Hematopoietic multipotent progenitor cell (in vitro differentiated cells): Measurements from ENCODE around the gene TBC1D17. TPM values are rescaled to one million over a fixed set of nuclear protein-coding genes. Genes with fewer than 3 reads are reported as not detected.
A peak's percentile ranks its signal among the peaks of the same experiment; 100 is the strongest.
"Not testable (repeated sequence)": the region's sequence is repeated elsewhere in the genome, so short reads cannot be mapped to it uniquely, and the experiment has no call there.

Experiments used
- DNase-seq, 3 donors: peaks; one replicate each; pipeline ENCODE4 v3.0.0-alpha.2; 2011 to 2015; ENCODE audit warnings: low read depth in 2 of 3, low spot score in 2 of 3
- total RNA-seq: library from RNA; depleted of rRNA; stranded (reverse); fragments of >200 nt; gene quantifications from one replicate; pipeline ENCODE4 v1.2.3, GENCODE V29; 2012

The TBC1D17 gene
- total RNA-seq, 1 donor: 7.8 TPM

DNA sequence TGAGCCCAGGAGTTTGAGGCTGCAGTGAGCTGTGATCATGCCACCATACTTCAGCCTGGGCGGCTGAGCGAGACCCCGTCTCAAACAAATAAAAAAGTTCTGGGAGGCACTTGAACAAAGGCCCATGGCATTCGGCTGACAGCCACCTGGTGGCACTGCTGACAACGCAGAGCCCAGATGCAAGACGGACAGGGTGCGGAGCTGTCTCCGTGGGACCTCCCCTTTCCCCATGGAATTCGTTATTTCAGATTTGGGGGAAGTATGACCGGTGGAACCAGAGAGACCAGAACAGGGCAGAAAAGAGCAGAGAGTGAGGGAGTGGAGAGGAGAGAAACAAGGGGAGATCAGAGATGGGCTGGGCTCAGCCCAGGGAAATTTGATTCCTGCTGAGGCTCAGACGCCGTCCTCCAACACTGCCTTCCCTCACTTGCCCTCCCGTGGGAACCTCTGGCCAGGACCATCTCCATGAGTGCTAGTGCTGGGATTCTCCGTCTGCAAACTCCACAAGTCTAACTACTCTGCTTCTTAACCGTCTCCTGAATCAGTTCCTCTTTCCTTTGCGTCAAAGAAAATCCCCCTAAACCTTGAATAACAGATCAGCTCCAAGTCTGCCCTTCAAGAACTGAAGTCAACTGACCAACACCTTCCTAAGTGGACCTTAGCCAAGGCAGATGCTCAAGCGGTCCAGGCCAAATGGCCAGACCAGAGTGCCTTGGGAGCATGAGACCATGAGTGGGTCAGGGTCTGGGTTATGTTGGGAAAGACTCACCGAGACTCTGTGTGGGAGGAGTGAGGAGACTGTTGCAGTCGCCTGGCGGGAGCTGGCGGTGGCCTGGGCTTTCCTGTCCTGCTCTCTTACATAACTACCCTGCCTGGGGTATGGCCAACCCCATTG, 39.6 kb downstream of the TBC1D17 start:
- DNase-seq: no peak

DNA sequence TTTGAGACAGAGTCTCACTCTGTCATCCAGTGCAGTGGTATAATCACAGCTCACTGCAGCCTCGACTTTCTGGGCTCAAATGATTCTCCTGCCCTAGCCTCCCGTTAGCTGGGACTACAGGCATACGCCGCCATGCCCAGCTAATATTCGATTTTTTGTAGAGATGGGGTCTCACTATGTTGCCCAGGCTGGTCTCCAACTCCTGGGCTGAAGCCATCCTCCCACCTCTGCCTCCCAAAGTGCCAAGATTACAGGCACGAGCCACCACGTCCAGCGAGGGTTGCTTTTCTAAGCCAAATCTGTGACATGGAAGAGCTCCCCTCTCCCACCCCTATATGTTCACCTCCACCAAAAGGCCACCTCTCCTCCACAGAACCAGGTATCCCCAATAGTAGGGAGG, 40.6 kb downstream of the TBC1D17 start:
- DNase-seq: no peak

DNA sequence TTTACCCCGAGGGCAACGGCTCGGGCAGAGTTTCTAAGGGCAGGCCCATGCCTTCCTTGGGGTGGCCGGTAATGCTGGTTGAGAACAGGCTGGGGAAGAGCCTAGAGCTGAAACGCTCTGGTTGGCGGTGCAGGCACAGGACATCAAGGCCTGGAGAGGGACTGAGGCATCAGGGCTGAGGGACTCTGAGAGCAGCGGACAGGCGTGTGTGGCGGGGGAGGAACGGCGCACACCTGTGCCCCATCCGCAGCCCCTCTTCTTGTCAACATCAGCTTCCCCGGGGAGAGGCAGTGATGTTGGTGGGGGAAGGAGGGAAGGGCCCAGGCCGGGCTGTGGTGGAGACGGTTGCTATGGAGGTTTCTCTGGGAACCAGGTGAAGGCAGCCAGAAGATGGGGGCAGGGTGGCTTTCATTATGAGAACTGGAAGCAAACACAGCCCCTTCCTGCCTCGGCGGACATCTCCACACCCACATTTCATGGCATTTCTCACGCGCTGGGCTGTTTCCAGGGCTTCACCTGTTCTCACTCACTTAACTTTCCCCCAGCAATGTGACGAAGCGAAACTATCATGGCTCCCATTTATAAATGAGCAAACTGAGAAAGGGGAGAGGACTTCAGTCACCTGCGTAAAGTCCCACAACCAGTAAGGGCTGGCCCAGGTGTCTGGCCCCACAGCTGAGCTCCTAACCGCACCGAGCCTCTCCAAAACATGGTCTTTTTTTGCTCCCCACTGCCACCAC, 43.3 kb downstream of the TBC1D17 start:
- DNase-seq: no peak

DNA sequence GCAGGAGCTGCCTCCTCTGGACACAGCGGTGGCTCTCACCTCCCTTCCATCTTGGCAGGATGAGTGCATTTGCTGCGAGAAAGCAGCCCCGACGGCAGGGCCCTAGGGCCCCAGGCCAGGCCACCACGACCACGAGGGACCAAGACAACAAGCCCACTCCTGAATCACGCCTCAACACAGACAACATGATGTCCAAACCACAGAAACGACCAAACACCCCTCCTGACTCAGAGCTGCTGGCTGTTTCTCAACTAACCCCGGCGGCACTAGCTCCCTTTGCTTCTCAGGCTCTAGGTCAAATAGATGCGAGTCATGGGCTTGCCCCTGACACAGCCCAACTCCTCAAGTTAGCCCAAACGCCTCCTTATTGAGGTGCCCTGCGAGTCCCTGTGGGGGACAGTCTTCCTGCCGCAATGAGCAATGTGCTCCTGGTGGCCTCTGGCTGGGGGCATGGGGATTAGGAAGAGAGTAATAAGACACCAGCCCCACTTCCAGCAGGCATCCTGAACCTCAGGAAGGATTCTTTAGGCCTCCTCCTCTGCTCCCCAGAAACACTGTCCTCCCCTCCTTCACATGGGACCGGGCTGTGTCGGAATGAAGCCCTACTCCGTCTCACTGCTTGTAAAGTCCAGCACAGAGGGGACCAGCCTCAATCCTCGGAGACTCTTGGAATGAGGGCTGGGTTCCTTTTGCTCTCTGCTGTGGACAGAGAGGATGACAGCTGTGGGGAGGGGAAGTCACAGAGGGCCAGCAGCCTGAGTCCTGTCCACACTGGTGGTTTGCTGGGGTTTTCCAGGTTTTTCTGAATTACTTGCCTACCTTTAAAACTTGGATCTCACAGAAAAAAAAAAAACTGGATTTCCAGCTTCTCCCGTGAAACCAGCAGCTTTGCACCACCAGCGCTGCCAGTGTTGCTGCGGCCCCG, 44.6 kb downstream of the TBC1D17 start:
- DNase-seq: no peak

DNA sequence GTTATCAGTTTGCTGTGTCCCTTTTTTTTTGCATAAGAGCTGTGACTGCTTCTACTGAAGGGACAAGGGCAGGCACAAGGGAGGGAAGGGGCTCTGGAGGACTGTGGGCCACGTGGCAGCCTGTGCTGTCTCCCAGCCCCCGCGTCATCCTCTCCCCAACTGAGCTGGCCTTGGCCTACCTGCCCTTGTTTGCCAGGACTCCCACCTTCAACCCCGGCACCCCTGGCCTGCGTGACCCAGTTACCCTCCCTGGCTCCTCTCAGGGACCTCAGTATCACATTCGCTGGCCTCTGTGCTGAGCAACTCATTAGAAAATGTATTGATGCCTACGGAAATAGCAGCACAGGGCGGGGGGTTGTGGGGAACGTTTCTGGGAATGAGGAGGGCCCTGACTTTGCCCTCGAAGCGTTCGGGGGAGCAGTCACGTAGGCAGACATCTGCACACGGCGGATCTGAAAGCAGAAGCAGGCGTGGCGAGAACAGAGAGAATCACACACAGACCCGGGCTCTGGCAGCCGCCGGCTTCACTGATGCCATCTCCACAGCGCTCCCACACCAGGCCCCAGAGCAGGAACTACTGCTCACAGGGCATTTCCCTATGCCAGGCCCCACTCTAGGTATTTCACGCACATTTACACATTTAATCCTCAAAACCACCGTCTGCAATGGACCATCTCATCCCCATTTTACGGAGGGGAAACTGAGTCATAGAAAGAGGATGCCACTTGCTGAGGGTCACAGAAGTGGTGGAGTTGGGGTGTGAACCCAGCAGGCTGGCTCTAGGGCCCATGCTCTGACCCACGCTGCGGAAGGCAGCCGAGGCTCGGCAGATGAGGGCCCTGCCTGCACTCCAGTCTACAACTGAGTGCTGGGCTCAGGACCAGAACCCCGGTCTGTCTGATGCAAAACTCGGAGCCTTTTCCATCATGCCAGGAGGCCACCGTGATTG, 45.8 kb downstream of the TBC1D17 start:
- DNase-seq: no peak

DNA sequence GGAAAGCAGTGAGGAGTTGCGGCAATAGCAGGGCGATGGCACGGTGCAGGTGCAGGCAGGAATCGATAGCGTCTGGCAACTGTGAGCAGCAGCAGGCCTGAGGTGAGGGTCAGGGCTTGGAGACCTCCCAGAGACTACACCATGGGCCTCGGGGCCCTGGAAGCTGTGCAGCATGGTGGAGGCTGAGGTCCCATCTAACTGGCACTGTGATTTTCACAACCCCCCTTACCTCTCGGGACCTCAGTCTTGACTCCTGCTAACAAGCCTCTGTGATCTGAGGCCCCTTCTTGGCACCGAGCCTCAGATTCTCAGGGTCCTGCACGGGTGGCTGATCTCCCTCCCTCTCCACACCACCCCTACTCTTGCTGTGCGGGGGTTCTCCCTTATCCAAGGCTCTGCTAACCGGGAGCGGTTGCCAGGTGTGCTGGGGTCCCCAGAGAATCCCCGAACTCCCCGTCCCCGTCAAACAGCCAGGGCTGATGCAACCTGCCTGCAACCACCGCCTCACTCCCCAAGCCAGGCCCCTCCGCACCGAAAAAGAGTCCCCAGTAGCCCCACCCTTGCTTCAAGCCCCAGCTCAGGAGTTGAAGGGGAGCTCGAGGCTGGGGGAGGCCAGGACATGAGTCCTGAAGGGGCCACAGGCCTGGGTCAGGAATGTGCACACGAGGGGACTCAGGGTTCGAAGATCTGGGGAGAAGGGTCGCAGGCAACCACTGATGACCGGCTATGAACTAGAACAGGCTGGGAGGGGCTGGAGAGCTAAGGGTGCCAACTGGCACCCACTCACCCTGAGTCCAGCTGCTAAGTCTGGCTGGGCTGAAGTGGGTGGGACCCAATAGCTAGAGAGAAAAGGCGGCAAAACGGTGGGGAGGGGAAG, 46.7 kb downstream of the TBC1D17 start:
- no peak for DNase-seq

DNA sequence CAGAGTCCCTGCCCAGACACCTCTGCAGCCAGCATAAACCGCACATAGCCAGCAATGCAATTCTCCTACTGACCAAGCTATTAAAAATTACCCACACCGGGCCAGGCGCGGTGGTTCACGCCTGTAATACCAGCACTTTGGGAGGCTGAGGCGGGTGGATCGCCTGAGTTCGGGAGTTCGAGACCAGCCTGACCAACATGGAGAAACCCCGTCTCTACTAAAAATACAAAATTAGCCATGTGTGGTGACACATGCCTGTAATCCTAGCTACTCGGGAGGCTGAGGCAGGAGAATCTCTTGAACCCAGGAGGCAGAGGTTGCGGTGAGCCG, 47.3 kb downstream of the TBC1D17 start:
- not testable (repeated sequence) for DNase-seq

DNA sequence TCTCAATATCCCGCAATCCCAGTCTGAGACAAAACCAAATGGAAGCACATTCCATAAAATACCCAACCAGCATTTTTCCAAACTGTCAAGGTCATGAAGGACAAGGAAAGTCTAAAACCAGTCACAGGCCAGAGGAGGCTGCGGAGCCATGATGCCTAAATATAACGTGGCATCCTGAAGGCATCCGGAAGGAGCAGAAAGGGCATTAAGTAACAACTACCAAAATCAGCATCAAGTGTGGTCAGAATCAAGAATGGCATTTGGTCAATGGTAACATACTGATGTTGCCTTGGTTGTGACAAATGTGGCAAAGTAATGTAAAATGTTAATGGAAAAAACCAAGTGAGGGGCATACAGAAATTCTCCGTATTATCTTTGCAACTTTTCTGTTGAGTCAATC, 48.0 kb downstream of the TBC1D17 start:
- DNase-seq: no peak

DNA sequence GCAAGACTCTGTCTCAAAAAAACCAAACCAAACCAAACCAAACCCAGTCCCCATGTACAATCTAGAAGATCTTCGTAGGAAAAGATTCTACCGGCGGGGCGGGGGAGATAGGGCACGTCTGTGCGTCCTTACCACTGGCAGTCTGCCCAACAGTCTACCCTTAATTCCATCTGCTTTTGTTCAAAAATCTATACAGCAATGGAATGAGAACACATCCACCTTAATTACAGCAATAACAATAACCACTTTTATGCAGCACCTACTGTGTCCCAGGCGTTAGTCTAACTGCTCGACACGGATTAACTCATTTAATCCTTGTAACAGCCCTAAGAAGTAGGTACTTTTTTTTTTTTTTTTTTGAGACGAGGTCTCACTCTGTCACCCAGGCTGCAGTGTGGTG, 49.0 kb downstream of the TBC1D17 start:
- DNase-seq: no peak

DNA sequence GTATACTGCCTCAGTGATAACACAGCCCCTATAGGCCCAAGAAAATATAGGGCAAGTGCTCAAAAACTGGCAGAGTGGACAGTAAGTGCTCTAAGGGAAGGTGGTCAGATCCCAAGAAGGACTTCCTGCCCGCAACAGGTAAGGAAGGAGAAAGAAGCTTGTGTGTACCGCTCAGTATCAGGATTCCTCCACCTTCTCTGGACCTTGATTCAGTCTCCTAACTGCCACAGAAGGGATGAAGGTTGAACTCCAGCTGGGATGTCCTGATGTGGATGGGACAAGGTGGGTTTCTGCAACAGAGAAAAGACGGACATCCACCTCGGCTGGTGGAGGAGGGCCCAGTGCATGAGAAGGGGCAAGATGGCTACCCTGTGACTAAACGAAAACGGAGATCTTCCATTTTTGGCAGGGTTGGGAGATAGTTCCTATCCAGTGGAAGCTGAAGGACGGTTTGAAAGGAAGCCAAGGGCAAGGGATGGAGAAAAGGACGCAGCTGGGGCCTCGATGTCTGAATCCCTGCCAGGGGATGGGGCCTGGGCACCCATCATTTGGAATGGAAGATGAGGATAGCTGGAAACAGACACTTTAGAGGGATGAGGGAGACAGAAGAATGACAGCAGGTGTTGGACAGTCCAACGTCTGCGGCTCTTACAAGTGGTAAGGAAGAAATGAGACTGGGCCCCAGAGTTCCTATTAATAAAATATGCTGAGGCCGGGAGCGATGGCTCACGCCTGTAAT, 50.2 kb downstream of the TBC1D17 start:
- DNase-seq: no peak

DNA sequence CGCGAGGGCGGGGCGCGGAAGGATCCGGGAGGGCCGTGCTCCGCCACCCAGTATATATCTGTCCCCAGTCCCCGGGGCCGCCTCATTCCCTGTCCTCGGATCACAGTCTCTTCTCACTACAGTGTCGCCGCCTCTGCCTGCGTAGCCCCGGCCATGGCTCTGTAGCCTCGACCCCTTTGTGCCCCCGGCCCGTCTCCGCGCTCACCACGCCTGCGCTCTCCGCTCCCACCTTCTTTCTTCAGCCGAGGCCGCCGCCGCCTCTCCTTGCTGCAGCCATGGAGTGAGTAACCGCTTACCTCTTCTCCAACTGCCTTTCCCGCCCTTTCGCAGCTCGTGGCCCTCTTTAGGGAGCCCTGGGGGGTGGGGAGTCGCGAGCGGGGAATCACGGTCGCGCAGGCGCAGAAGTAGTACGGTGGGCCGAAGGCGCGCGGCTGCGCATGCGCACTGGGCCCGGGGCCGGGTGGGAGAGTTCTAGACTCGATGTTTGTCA, 51.7 kb downstream of the TBC1D17 start, which contains the start of the genes ATF5 and NUP62:
TSS of gene ATF5 (plus strand) at position 85 of the 490 bp plus-strand sequence. CDS start 1,646 bp downstream, outside the sequence.
TSS of gene NUP62 (minus strand) at position 384 of the 490 bp plus-strand sequence. CDS start 19,697 bp downstream, outside the sequence.
- peak; percentile 87 to 99 (median 89) for DNase-seq

DNA sequence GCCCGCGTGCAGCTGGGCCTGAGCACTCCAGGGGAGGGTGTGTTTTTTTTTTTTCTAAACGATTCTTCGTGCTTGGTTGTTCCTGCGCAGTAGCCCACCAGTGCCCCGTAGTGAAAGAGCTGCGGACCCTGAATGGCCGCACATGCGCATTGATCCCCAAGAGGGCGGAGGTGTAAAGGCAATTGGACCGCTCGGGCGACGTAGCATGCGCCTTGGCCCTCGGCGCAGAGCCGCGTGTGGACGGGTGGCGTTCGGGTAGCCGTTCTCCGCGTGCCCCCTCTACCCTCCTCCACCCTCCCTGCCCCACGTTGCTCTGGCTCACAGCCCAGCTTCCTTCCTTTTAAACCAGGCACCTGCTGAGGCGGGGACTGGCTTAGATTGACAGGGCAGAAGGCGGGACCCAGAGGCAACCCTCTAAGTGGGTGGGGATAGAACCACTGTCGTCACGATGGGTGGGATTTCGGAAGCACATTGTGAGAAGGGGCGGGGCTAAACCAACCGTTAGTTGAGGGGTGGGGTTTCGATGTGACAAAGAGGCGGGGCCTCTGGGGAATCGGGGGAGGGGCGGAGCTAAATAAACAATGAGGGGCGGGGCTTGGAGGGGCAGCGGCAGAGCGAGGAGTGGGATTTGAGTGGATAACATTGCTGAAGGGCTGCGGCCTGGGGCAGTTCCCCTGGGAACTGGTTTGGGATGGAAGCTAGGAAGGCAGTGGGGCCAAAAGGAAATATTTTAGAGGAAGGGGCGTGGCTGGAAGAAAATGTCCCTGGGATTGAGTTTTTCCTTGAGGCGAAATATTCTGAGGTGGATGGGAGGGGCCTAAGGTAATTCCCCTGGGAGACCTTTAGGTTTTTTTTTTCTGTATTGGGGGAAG, 52.3 kb downstream of the TBC1D17 start:
- DNase-seq: peak; percentile 92 to 99 (median 99)

DNA sequence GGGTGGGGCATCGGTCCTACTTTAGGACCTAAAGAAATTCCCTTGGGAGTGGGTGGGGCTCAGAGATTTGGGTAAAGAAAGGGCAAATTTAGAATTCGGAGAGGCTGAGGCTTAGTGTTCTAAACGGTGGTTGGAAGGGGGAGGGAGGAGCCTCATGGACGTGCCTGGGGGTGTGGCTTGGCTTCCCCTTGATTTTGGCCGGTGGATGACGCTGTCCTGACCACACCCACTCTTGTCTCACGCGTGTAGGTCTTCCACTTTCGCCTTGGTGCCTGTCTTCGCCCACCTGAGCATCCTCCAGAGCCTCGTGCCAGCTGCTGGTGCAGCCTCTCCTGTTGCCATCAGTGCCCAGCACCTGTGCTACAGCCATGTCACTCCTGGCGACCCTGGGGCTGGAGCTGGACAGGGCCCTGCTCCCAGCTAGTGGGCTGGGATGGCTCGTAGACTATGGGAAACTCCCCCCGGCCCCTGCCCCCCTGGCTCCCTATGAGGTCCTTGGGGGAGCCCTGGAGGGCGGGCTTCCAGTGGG, 53.0 kb downstream of the TBC1D17 start:
- DNase-seq: no peak

DNA sequence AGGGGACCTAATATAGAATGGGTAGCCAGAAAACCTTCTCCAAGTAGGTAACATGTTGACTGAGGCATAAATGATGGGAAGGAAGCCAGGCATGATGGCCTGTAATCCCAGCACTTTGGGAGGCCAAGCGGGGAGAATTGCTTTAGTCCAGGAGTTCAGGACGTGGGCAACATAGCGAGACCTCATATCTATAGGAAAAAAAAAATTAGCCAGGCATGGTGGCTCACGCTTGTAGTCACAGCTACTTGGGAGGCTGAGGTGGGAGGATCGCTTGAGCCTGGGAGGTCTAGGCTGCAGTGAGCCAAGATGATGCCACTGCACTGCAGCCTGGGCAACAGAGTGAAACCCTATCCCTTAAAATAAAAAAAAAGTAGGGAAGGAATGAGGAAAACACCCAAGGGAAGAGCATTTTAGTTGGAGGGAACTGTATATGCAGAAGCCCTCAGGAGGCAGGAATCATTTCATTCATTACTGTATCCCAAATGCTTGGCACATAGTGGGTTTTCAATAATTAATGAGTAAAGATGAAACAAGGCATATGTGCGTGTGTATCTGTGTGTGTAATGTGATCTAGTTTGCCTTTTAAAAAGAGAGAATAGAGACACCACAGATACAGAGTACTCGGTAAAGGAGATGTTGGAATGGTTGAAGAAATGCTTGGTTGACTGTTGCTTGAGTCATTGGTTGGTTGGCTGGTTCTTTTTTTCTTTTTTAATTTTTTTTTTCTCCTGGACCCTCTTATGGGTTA, 54.0 kb downstream of the TBC1D17 start:
- no peak for DNase-seq

DNA sequence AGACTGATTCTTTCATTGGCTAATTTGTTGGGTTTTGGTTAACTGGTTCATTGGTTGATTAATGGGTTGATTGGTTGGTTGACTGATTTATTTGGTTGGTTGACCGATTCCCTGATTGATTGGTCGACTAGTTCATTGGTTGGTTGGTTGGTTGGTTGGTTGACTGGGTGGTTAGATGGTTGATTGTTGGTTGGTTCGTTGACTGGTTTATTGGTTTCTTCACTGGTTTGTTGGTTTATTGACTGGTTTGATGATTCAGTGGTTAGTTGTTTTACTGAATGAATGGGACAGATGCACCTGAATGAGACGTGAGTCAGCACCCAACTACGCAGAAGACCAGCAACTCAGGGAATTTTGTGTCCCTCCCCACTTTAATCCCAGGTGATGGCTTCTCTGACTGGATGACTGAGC, 54.5 kb downstream of the TBC1D17 start:
- DNase-seq: no peak

DNA sequence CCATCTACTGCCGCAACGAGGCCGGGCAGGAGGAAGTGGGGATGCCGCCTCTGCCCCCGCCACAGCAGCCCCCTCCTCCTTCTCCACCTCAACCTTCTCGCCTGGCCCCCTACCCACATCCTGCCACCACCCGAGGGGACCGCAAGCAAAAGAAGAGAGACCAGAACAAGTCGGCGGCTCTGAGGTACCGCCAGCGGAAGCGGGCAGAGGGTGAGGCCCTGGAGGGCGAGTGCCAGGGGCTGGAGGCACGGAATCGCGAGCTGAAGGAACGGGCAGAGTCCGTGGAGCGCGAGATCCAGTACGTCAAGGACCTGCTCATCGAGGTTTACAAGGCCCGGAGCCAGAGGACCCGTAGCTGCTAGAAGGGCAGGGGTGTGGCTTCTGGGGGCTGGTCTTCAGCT, 55.2 kb downstream of the TBC1D17 start:
- peak in 2 of 3 donors; percentile 47 to 51 for DNase-seq
